HG02678 (cell line): Measurements from ENCODE around the gene CNTNAP4.

Experiments used
- ATAC-seq: cut with Tn5 transposase; IDR thresholded peaks from one replicate; pipeline ENCODE4 v1.9.1; 2021; ENCODE audit warnings: mild to moderate bottlenecking, moderate library complexity; ENCODE audit not compliant: unreplicated experiment

CNTNAP4 gene

DNA sequence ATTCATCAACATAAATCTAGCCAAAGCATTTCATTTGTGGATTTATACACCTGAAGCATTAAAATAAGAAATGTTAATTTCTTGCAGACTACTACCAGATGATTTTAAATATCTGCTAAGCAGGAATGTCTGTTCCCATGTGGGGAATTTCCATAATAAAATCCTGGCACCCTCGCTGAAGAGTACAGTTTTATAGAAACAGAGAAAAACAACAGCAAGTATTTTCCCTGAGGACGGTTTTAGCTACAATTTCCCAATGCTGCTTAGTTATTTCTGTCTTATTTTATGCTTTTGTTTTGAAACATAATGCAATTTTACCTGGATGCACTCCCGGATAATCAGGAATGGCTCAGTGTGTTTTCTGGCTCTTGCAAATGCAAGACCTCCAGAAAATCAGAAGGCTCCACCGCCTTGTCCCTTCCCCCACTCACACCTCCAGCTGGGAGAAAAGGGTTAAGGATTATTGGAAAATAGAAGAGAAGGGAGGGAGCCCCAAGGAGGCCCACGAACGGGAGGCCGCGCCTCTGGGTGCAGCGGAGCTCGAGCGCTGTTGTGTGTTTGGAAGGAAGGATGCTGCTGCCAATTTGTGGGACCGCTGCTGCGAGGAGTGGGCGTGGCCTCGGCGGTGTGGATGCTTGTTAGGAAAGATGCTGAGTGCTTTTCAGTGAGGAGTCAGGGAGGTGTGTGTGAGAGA is at the start of gene CNTNAP4:
Gene CNTNAP4 (plus strand): TSS at position 657 of the 694 bp plus-strand sequence. CDS start 262 bp downstream, outside the sequence.
- ATAC-seq: no peak

DNA sequence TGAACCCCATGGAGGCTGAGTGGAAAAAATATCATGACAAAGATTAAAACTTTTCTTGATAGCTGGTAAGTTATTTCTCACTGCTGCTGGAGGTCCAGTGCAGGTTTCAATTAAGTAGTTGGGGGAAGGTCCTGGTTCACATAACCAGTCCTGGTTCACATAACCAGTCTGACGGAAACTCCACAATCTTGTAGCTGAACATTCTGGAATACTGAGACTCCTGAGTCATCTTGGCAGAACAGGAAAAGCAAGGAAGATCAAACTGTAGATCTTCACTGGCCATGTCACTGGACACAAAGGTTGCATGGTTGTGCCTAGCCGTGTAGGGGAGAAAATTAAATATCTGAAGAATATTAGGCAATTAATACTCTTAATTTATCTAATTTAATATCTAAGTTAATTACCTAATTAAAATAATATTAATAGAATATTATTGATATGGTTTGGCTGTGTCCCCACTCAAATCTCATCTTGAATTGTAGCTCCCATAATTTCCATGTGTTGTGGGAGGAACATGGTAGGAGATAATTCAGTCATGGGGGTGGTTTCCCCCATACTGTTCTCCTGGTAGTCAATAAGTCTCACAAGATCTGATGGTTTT is 48.6 kb upstream of the CNTNAP4 start:
- no peak for ATAC-seq

DNA sequence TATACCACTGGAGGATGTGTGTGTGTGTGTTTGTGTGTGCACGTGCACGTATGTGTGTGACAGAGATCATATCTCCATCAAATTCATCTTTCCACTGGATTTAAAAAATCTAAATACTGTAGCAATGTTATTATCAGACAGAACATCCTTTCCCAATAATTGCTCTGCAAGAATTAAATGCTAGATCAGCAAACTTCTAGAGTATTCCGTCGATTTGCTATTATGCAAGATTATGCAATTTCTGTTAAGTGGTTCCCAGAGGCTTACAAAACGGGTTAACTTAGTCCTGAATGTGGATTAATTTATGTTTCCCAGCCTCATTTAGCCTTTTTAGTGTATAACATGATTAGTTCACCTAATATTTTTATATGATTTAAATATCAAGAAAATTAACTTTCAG is 44.5 kb upstream of the CNTNAP4 start:
- ATAC-seq: no peak

DNA sequence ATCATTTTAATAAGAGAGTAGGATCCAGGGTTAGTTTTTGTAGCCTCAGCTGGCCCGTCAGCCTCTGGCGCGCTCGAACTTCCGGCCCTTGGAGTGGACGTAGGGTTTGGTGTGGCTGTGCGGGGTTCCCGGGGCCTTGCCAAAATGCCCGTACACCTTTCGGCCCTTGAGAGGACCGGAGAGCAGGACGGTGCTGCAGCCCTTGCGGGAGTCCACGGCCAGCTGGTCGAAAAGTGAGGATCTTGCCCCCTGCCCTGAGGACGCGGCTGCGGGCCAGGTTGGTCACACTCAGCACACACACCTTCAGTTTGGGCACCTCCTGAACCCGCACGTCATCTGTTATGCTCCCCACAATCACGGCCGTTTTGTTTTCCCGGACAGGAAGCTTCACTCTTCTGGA is 42.2 kb upstream of the CNTNAP4 start:
- ATAC-seq: no peak

DNA sequence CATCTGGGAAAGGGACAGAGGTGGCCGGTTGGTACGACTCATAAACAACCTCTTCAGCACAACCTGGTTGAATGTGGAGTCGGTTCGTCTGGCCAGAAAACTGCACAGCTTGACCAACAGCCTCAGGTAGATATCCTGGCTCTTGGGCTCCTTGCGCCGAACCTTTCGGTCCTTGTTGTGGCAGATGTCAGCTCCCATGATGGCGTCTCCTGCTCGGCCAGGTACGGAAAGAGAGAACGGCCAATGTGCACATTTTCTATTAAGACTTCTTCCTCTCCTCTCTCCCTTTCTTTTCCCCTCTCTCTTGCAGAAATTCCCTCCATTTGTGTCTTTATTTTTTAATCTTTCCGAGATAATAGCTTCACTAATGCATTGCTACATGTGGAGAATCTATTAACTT is 41.8 kb upstream of the CNTNAP4 start:
- no peak for ATAC-seq

DNA sequence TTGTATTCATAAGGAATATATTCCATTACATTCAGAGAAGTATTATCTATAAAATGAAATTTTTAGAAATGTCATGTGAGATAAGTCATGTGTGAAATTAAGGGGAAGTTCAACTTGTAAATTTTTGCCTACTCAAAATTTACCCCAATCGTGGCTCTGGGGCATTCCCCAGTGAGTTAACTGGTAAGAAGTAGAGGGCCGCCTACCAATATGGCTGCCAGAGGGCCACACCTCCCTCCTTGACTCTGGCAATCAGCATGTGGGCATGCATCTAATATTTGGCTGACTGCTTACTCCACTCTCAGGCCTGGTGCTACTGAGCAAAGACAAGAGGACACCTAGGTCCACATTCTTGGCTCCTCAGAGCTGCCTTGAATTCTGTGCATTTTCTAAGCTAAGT is 39.7 kb upstream of the CNTNAP4 start:
- ATAC-seq: no peak

DNA sequence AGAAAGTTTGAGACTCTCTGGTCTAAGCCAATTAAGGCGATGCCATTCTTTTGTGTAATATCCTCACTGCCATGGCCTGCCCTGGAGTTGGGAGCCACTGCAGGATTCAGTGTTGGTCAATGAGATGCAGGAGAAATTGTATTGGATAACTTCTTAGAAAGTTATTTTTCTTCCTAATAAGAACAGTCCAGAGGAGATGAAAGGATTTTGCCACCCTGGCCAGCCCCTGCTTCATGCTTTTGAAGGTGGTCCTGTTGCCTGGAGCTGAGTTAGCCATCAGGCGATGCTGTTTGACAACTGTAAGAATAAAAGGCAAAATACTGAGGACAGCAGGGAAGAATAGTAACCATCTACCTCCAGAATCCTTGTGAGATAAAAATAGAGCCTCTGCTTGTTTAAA is 35.4 kb upstream of the CNTNAP4 start:
- no peak for ATAC-seq

DNA sequence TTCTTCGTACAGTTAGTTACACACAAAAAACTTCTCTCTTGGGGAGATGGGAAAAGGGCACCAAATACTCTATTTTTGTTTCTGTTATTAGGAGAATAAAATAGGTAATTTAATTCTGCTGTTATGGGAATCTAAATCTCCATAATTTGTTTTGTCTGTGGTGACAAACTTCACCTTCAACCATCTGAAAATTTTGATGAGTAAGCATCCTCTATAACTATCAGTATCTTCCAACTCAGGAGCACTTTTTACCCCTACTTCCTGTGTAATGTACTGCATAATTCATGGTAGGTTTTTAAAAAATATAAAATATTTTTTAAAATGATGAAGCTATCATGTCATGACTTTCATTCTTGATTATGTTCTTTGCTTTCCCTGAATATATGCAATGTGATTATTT is 33.6 kb upstream of the CNTNAP4 start:
- no peak for ATAC-seq

DNA sequence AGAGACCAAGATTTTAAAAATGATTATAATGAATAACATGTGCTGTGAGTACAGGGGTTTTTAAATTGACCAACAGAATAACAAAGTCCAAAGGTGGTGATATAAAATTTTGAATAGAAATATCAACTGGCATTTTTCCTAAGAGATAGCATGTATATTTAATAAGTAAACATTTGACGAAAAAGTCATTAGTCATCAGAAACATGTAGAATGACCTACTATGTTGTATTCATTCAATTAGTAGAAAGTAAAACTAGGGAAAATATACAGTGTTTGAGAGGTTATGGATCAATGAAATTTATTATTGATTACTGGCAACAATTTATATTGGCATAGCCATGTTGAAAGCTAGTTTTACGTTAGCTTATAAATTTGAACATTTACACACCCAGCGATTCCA is 30.6 kb upstream of the CNTNAP4 start:
- no peak for ATAC-seq

DNA sequence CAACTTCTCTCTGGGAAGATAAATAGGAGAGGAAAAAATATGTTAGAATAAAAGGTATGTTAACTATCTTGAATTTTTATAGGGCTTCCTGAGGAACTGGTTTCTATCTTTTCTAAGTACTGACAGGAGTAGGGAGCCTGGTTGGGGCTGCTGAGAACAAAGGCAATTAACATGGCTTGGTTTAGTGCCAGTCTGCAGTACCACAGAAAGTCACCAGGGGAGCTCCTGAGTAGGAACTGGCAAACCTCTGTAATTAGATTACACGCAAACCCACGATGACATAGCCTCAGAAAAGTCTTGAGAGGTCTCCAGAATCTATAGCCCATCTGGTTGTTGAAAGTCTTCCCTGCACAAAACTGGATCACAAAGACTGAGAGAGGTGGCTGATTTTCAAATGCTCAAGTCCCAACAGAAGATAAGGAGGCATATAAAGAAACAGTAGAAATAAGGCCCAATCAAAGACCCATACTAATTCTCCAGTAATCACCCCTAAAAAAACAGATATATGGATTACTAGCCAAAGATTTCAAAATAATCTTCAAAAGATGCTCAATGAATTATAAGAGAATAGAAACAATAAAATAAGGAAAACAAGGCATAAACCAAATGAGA is 11.7 kb upstream of the CNTNAP4 start:
- peak; percentile 81 for ATAC-seq

DNA sequence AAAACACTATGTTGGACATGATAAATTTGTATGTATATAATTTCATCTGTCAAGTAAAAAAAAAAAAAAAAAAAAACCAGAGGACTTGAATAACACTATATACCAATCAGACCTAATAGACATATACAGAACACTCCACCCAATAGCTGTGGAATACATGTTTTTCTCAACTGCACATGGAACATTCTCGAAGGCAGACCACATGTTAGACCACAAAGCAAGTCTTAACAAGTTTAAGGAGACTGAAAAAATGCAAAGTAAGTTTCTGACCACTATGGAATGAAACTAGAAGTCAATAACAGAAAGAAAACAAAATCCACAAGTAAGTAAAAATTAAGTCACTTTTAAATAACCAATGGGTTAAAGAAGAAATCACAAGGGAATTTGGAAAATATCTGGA is 8.4 kb upstream of the CNTNAP4 start:
- no peak for ATAC-seq

DNA sequence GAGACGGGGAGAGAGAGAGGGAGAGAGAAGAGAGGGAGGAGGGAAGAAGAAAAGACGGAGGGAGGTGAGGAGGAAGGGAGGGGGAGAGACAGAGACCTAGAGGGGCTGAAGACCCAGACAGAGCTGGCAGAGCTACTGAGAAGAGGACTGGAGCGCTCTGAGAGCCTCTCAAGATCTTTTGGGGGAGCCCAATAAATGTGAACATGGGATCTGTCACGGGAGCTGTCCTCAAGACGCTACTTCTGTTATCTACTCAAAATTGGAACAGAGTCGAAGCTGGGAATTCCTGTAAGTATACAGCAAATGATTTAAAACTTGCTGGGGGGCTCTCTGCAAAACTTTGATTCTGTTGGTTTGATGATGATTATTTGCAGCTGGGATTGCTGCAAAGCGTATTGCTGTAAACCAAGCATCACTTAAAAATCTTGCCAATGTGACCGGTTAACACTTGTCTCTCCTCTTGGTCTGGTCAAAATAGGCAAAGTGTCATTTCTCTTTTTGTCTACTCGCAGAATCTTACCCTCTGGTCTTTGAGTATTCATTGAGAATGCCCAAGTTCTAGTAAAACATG is 344 bp downstream of the CNTNAP4 start:
- no peak for ATAC-seq

DNA sequence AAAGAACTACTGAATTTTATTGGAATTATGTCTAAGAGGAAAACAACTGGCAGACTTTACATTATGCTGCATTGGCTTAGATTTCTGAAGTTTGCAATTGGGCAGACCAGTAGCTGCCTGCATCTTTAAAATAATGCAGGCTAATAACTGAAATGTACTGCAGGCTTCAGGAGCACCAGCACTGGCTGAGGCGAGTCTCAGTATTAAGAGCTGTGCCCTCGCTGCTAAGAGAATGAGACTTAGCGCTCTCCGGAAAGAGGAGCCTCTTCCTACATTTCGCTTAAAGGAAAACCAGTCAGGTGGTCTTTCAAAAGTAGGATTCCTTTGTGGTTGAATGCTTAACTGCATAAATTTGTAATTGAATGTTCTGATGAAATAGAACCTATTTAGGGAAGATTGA is 885 bp downstream of the CNTNAP4 start:
- ATAC-seq: no peak

DNA sequence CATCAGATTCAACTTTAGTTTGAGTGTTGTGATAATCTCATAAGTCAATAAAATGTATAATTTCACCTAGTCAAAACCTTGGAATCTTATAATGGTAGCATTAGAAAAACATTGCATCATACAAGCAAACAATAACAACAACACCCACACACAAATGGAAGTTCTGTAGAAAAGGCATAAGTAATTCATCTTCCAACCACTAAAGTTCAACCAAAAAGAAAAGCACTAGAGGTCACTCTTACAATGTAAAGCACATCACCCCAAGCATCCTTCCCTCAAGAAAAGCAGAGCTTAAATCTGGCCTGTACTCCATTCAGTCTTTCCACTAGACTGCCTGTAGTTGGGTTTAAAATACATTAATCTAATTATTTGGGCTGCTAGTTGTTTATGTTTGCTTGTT is 1.8 kb downstream of the CNTNAP4 start:
- no peak for ATAC-seq

DNA sequence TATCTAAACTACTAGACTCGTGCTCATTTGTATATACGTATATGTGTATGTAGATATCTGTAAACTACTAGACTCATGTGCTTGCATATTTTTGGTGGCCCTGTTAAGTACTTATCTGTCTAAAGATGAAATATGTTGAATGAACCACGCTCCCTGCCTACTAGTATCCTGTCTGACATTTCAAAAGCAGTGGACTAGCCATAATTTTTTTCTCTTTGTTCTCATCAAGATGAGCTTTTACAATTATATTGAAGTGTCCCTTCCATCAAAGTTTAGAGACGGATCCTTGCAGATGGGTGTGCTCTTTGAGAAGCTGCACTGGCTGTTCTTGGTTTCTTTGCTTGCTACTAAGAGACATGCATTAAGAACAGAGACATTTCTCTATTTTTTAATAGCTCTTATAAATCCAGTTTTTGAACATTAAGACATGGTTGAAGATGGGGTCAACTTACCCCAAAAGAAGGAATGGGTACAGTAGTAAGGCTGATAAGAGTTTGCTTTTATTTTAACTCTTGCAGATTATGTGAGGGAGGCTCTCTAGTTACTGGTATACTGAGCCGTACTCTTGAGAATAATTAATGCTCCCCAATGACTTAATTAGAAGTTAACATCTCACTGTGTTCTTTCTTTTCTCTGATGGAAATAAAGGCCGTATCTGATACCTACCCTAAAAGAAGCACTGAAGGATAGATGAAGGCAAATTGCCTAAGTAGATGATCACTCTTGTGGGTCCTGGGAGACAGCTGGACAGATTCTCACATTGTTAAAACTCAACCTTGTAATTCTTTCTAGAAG is 3.4 kb downstream of the CNTNAP4 start:
- no peak for ATAC-seq

DNA sequence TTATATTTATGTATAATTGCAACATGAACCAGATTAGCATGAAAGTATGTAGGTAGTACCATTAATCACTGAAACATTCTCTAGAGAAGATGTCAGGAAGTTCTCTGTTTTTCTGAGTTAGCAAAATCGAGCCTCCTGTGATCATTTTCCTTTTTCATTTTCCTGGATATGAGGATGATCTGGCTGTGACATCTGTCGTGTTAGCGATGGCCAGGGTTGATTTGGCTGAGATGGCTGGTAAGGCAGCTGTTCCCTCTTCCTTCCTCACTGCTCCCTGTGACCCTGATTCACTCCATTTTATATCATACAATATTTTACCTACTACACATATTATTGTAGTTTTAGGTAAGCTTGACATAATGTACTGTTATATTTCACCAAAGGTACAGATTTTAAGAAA is 10.3 kb downstream of the CNTNAP4 start:
- ATAC-seq: no peak

DNA sequence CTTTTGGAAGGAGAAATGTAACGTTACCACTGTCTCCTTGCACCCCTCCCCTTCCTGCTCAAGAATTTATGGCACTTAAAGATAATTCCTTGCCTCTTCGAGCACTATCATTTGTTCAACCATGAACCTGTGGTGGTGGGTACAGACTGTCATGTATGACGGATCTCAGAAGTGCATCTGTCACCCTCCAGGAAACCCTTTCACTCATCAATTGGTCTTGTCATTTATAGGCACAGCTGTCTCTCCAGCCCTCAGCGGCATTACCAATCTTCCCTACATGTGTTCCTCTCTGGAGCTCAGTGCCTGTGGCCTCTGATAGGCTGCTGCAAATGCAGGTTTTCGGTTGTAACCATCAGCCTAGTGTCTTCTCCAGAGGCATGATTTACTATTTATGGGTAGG is 15.0 kb downstream of the CNTNAP4 start:
- ATAC-seq: no peak

DNA sequence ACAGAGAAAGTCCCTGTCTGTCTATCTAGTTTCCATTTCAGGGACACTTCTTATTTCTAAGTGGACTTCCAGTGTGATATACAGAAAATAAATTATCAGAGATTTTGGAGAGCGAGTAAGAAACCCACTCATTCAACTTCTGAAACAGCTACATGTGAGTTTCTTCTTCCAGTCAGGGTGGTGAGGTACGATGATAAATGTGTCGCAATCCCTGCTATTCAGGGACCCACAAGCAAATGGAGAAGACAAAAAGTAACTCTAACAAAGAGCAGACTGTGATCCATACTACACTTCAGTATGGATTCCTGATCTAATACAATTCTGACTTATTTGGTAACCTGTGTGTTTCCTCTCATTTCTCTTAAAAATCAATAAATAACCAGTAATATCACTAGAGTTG is 16.8 kb downstream of the CNTNAP4 start:
- ATAC-seq: no peak

DNA sequence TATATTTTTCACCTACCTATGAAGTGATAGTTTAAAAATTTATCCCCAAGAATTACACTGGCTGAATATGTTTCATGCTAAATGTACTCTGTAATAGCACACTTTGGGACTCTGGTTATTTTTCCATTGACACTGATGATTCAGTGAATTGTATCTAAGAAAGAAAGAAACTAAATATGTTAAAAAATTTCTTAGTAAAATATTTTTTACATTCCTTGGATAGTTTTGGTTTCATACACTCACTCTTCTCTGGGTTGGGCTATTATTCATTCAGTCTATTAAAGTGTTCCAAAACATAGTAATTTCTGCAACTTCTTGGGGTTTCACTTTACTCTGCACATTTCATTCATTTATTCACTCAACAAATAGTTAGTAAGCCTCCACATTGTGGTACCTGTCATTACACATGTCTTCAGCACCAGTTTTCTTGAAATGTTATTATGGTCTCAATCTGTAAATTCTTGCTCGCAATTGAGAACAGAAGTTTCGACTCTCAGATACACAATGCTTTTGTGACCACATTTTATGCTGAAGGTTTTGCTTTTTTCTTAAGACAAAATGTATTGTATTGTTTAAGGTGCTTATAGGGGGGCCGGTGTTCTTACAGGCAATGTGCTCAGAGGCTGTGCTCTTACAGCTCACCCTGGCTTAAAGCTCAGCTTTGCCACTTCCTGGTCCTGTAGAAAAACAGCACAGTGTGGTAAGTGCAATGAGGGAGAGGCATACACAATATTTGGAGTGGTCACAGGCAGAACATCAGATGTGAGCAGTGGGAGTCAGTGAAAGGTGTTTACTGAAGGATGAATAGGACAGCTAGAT is 17.4 kb downstream of the CNTNAP4 start:
- ATAC-seq: no peak

DNA sequence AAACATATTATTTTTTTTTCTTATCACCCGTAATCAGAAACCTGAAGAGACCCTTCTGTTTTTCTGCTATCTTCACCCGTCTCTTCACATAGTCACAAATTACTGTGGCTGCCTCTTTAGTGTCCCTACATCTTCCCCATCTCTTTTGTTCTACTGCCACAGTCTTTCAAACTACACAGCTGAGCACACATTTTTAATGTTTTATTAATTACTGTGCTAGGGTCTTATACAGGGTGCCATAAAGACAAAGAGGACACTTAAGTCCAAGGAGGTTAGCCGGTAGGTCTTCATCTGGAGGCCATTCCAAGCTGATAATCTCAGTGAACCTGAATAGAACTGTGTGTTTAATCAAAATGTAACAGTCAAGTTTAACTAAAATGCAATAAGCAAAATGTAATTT is 20.7 kb downstream of the CNTNAP4 start:
- no peak for ATAC-seq
